Endothelial cell of umbilical vein (primary cell): Measurements from ENCODE around the gene LCT. TPM values are rescaled to one million over a fixed set of nuclear protein-coding genes. Genes with fewer than 3 reads are reported as not detected.

Experiments
- BruUV-seq: library from RNA; stranded (reverse); fragments of 400-500 nt; replicated peaks from 2 replicates; lab custom pipeline; 2021; lab: Mats Ljungman, UMichigan
- CTCF ChIA-PET: fragments of 300-600, 350-600 bp; sonication (Branson Sonifier 250); formaldehyde crosslinking; loops from one replicate; lab custom pipeline; 2021; ENCODE audit warnings: antibody characterized with exemption, inconsistent platforms; lab: Charles Lee
- POLR2A ChIA-PET: fragments of 300-600, 350-600 bp; sonication (Branson Sonifier 250); formaldehyde crosslinking; loops from one replicate; lab custom pipeline; 2021; ENCODE audit warnings: antibody characterized with exemption, inconsistent platforms; lab: Charles Lee
- DNase-seq: peaks from one replicate; pipeline ENCODE4 v3.0.0-alpha.2; 2011; ENCODE audit warnings: low read depth, low spot score
- FAIRE-seq: peaks from 2 replicates; lab custom pipeline; 2011; peaks lifted over from hg19 to GRCh38; lab: Jason Lieb, UNC
- H2AFZ ChIP-seq: 2 replicates; pipeline ENCODE4 v1.6.0; 2012; ENCODE audit warnings: low read depth, low read length, control low read depth, inconsistent platforms
- H3K27ac ChIP-seq: 2 replicates; pipeline ENCODE4 v1.5.1; 2011; ENCODE audit warnings: low read depth, mild to moderate bottlenecking, control low read depth, low read length, moderate library complexity; ENCODE audit not compliant: insufficient read depth
- H3K27me3 ChIP-seq, 2 experiments: 2 replicates each; pipeline versions ENCODE4 v1.6.0 to v1.6.1; 2011; ENCODE audit warnings: low read length in 2 of 2, mixed read lengths in 1 of 2; ENCODE audit not compliant: control insufficient read depth in 2 of 2, insufficient read depth in 2 of 2
- H3K36me3 ChIP-seq, 2 experiments: 2 replicates in 1 of 2; 3 replicates in 1 of 2; pipeline ENCODE4 v1.5.1; 2011; ENCODE audit warnings: low read length in 2 of 2, mild to moderate bottlenecking in 1 of 2, moderate library complexity in 1 of 2; ENCODE audit not compliant: control insufficient read depth in 2 of 2, insufficient read depth in 2 of 2; ENCODE audit errors: extremely low read depth in 1 of 2
- H3K4me1 ChIP-seq: 3 replicates; pipeline ENCODE4 v1.5.1; 2011; ENCODE audit warnings: mild to moderate bottlenecking, low read length; ENCODE audit not compliant: control insufficient read depth, insufficient read depth; ENCODE audit errors: extremely low read depth
- H3K4me2 ChIP-seq: 2 replicates; pipeline ENCODE4 v1.6.1; 2011; ENCODE audit warnings: low read length, control low read depth, mixed read lengths; ENCODE audit not compliant: insufficient read depth
- H3K4me3 ChIP-seq, 3 experiments: fragments of 200-600 bp in 1 of 3; sonication (generic), shearing (Covaris generic) in 1 of 3; replicated peaks in 1 of 3; 2 replicates each; pipeline ENCODE4 v1.5.1; 2011 to 2016; ENCODE audit warnings: control low read depth in 3 of 3, low read length in 3 of 3, mild to moderate bottlenecking in 2 of 3, inconsistent platforms in 1 of 3, low read depth in 1 of 3, moderate library complexity in 1 of 3; ENCODE audit not compliant: insufficient read depth in 1 of 3
- H3K79me2 ChIP-seq: 2 replicates; pipeline ENCODE4 v1.6.0; 2012; ENCODE audit warnings: low read length, inconsistent platforms; ENCODE audit not compliant: control insufficient read depth, insufficient read depth
- H3K9ac ChIP-seq: replicated peaks from 2 replicates; pipeline ENCODE3; 2011; ENCODE audit warnings: low read length, control low read depth; ENCODE audit not compliant: insufficient read depth; ENCODE audit errors: extremely low read depth
- H3K9me1 ChIP-seq: replicated peaks from 3 replicates; pipeline ENCODE4 v1.6.0; 2011; ENCODE audit warnings: mild to moderate bottlenecking, low read length; ENCODE audit not compliant: control insufficient read depth, insufficient read depth; ENCODE audit errors: extremely low read depth
- H3K9me3 ChIP-seq: replicated peaks from 2 replicates; pipeline ENCODE4 v1.5.1; 2012; ENCODE audit warnings: low read length, inconsistent platforms; ENCODE audit not compliant: control insufficient read depth, insufficient read depth
- H4K20me1 ChIP-seq: replicated peaks from 2 replicates; pipeline ENCODE3; 2011; ENCODE audit warnings: mild to moderate bottlenecking, low read length; ENCODE audit not compliant: control insufficient read depth, insufficient read depth; ENCODE audit errors: extremely low read depth
- CTCF ChIP-seq, 2 donors: IDR thresholded peaks; 1 replicate in 1 of 2; 2 replicates in 1 of 2; pipeline ENCODE4 v1.5.1; 2011; ENCODE audit warnings: low read length in 2 of 2, mild to moderate bottlenecking in 2 of 2, moderate library complexity in 2 of 2, control low read depth in 1 of 2, inconsistent platforms in 1 of 2, low read depth in 1 of 2; ENCODE audit not compliant: insufficient read depth in 1 of 2; ENCODE audit errors: extremely low read depth in 1 of 2
- EZH2 ChIP-seq: IDR thresholded peaks from 2 replicates; pipeline ENCODE4 v1.6.1; 2012; ENCODE audit warnings: borderline replicate concordance, low read depth, mild to moderate bottlenecking, moderate library complexity, low read length, inconsistent platforms; ENCODE audit not compliant: severe bottlenecking
- FOS ChIP-seq: IDR thresholded peaks from 2 replicates; pipeline ENCODE4 v1.6.1; 2011; ENCODE audit warnings: mild to moderate bottlenecking, low read length, moderate library complexity, borderline replicate concordance; ENCODE audit not compliant: insufficient read depth
- GATA2 ChIP-seq: IDR thresholded peaks from 2 replicates; pipeline ENCODE4 v1.7.0; 2011; ENCODE audit warnings: low read depth, mild to moderate bottlenecking, moderate library complexity, mixed read lengths, low read length; ENCODE audit not compliant: insufficient read length, insufficient read depth
- JUN ChIP-seq: IDR thresholded peaks from 2 replicates; pipeline ENCODE4 v1.6.1; 2011; ENCODE audit warnings: borderline replicate concordance, low read depth; ENCODE audit not compliant: insufficient read length, insufficient read depth
- MAX ChIP-seq: IDR thresholded peaks from 2 replicates; pipeline ENCODE4 v1.6.1; 2011; ENCODE audit not compliant: insufficient read depth, insufficient read length
- MYC ChIP-seq: IDR thresholded peaks from one replicate; pipeline ENCODE4 v1.6.1; 2011; ENCODE audit warnings: mild to moderate bottlenecking, low read depth, low read length
- POLR2A ChIP-seq: IDR thresholded peaks from 2 replicates; pipeline ENCODE4 v1.6.1; 2012; ENCODE audit warnings: low read depth, mild to moderate bottlenecking, control low read depth, low read length
- POLR2AphosphoS5 ChIP-seq: IDR thresholded peaks from 2 replicates; pipeline ENCODE4 v1.6.1; 2012; ENCODE audit warnings: low read depth, mild to moderate bottlenecking, control low read depth, low read length, moderate library complexity; ENCODE audit not compliant: insufficient read depth
- dilution Hi-C: fragments of 300-500 bp; cut with MboI; formaldehyde crosslinking; loops from one replicate; pipeline ENCODE4 v1.15.0; 2019; ENCODE audit warnings: low sequenced_read_pairs; ENCODE audit not compliant: extremely low pct_ligation_motif_present
- intact Hi-C: fragments of 100-400 bp; cut with micrococcal nuclease; formaldehyde crosslinking; loops from one replicate; pipeline ENCODE4 v1.10.0; 2022
- polyA plus RNA-seq, 4 experiments: library from polyadenylated mRNA; depleted of rRNA in 3 of 4; stranded (reverse) in 3 of 4; unstranded in 1 of 4; fragments of >200 nt; gene quantifications; 2 replicates each; pipeline versions ENCODE4 v1.2.1 to v1.2.3, GENCODE V29; 2011 to 2012; ENCODE audit warnings: missing spikeins in 1 of 4
- total RNA-seq: library from RNA; stranded (reverse); gene quantifications from 2 replicates; pipeline ENCODE4 v1.2.3, GENCODE V29; 2021

The LCT gene
- total and polyA plus RNA-seq, 2 donors (not counting 3 experiments of a cell fraction or from before 2014, with no cell fraction given) = 0.07 TPM; not detected in 1

GRCh38 chr2:135762022-135762421 is 75.0 kb downstream of the LCT start:
- ChIA-PET CTCF (interaction anchor here (1.1 to 1.8 kb wide), 4 partner anchors 12 to 36 kb away, joined by 3 to 11 read pairs (median 4); no protein-coding TSS in a partner anchor), POLR2A (no interaction called here)
- H3K9me1 ChIP-seq = no peaks in the 10 kb centered on the region
- BruUV-seq = no TSS peak
- FAIRE-seq (peak; percentile 31), DNase-seq (peak; percentile 23)
- H3K27ac ChIP-seq = no peak overlapping the region
- no peak overlapping the region for H3K4me3 ChIP-seq
- peaks cover 3% of the 10 kb centered on the region for H4K20me1 ChIP-seq
- H3K9me3 ChIP-seq = no peaks in the 10 kb centered on the region
- peaks cover 11% of the 10 kb centered on the region for H3K79me2 ChIP-seq
- no peak overlapping the region for H3K9ac ChIP-seq
- no peak overlapping the region for H2AFZ ChIP-seq
- no peaks in the 10 kb centered on the region for H3K27me3 ChIP-seq
- H3K4me2 ChIP-seq = peak overlapping the region; percentile 27
- peaks cover 18% of the 10 kb centered on the region for H3K4me1 ChIP-seq
- peaks cover 11 to 18% of the 10 kb centered on the region in 2 experiments for H3K36me3 ChIP-seq
- intact Hi-C loops = no loop called here
- TF ChIP-seq JUN (no peak), MAX (no peak), GATA2 (no peak), EZH2 (no peak), CTCF (IDR thresholded peaks at IDR 0.05; ENCODE audit: extremely low read depth in 1 of 2, insufficient read depth in 1 of 2, low read depth in 1 of 2, low read length in 2 of 2) (no peak), POLR2A (no peak), FOS (no peak), POLR2AphosphoS5 (no peak), MYC (no peak)
- dilution Hi-C loops = no loop called here
